ENCODE data around the gene JAK1.

JAK1 gene

GRCh38 chr1:64798872-64799271 lies 167.5 kb downstream of the JAK1 start:
- TF ChIP-seq SUZ12 (IDR thresholded peaks at IDR 0.05; ENCODE audit: extremely low read depth, insufficient read depth, insufficient read length) = no peak
- TF ChIP-seq ZNF274 (IDR thresholded peaks at IDR 0.05; ENCODE audit: low read depth, low read length) = no peak
- TF ChIP-seq YY1 (IDR thresholded peaks at IDR 0.05; ENCODE audit: insufficient read depth, insufficient read length) = no peak
- H3K9ac ChIP-seq (ENCODE audit: insufficient read length, low read depth) = no peak overlapping the region
- H3K36me3 ChIP-seq (ENCODE audit: insufficient read depth, insufficient read length, low read length) = no peaks in the 10 kb centered on the region
- no peaks in the 10 kb centered on the region for H3K9me3 ChIP-seq (ENCODE audit: insufficient read depth, low read length)
- no peak for DNase-seq (ENCODE audit: low read depth, low spot score)
- no peak overlapping the region for H3K4me3 ChIP-seq (ENCODE audit: insufficient read length, low read depth)
- no peaks in the 10 kb centered on the region for H3K27me3 ChIP-seq (ENCODE audit: insufficient read depth, insufficient read length)
- no peaks in the 10 kb centered on the region for H3K4me1 ChIP-seq (ENCODE audit: insufficient read depth, insufficient read length)

GRCh38 chr1:64790832-64791487 lies 175.4 kb downstream of the JAK1 start:
- Histone ChIP-seq H3K4me3 (ENCODE audit: insufficient read length, low read depth) (no peak overlapping the region), H3K9ac (ENCODE audit: insufficient read length, low read depth) (no peak overlapping the region), H3K36me3 (ENCODE audit: insufficient read depth, insufficient read length, low read length) (peaks cover 17% of the 10 kb centered on the region), H3K27me3 (ENCODE audit: insufficient read depth, insufficient read length) (no peaks in the 10 kb centered on the region), H3K4me1 (ENCODE audit: insufficient read depth, insufficient read length) (no peaks in the 10 kb centered on the region), H3K9me3 (ENCODE audit: insufficient read depth, low read length) (peaks cover 28% of the 10 kb centered on the region)
- no peak for DNase-seq (ENCODE audit: low read depth, low spot score)
- no peak for TF ChIP-seq ZNF274 (IDR thresholded peaks at IDR 0.05; ENCODE audit: low read depth, low read length)
- TF ChIP-seq YY1 (IDR thresholded peaks at IDR 0.05; ENCODE audit: insufficient read depth, insufficient read length) = no peak
- TF ChIP-seq SUZ12 (IDR thresholded peaks at IDR 0.05; ENCODE audit: extremely low read depth, insufficient read depth, insufficient read length) = no peak

Data from NT2/D1 (cell line).